MG63 (cell line): ENCODE data around the gene GAS7. TPM values are rescaled to one million over a fixed set of nuclear protein-coding genes. Genes with fewer than 3 reads are reported as not detected.
A peak's percentile ranks its signal among the peaks of the same experiment; 100 is the strongest.

Experiments used
- DNase-seq: peaks from one replicate; pipeline ENCODE4 v3.0.0-alpha.2; 2020
- H3K27me3 ChIP-seq: fragments of 250-450 bp; sonication (Bioruptor Pico); 2 replicates; pipeline ENCODE4 v1.5.1; 2020; ENCODE audit warnings: mild to moderate bottlenecking, moderate library complexity
- H3K36me3 ChIP-seq: fragments of 250-450 bp; sonication (Bioruptor Pico); 2 replicates; pipeline ENCODE4 v1.5.1; 2020; ENCODE audit warnings: mild to moderate bottlenecking, moderate library complexity
- H3K4me3 ChIP-seq: fragments of 250-450 bp; sonication (Bioruptor Pico); 2 replicates; pipeline ENCODE4 v1.5.1; 2020; ENCODE audit warnings: mild to moderate bottlenecking, moderate library complexity
- H3K9me3 ChIP-seq: fragments of 250-450 bp; sonication (Bioruptor Pico); 2 replicates; pipeline ENCODE4 v1.5.1; 2020; ENCODE audit warnings: mild to moderate bottlenecking, moderate library complexity
- total RNA-seq: library from RNA; depleted of rRNA; stranded (reverse); fragments of >200 nt; shearing (Covaris generic); gene quantifications from 2 replicates; pipeline ENCODE4 v1.2.3, GENCODE V29; 2014; ENCODE audit warnings: low replicate concordance

The GAS7 gene
- total RNA-seq, 1 experiment from 2014 or later: 8.7 TPM

- Histone ChIP-seq H3K4me3 (no peak overlapping the region), H3K9me3 (no peaks in the 10 kb centered on the region), H3K36me3 (no peaks in the 10 kb centered on the region), H3K27me3 (no peaks in the 10 kb centered on the region)
- no peak for DNase-seq
Measured at GRCh38 chr17:10087355-10087754, 111.1 kb downstream of the GAS7 start.

- Histone ChIP-seq H3K4me3 (no peak overlapping the region), H3K36me3 (no peaks in the 10 kb centered on the region), H3K9me3 (no peaks in the 10 kb centered on the region), H3K27me3 (no peaks in the 10 kb centered on the region)
- no peak for DNase-seq
Measured at GRCh38 chr17:10083864-10084263, 114.5 kb downstream of the GAS7 start.

- no peak overlapping the region for H3K4me3 ChIP-seq
Measured at GRCh38 chr17:10082795-10083194, 115.6 kb downstream of the GAS7 start.

GRCh38 chr17:10081571-10082169 is 116.7 kb downstream of the GAS7 start:
- DNase-seq: no peak

More at GRCh38 chr17:10082795-10083194, 115.6 kb downstream of the GAS7 start:
- H3K27me3 ChIP-seq: no peaks in the 10 kb centered on the region
- H3K9me3 ChIP-seq: no peaks in the 10 kb centered on the region; the same call in 1 of the 2 replicates
- no peak for DNase-seq
- H3K36me3 ChIP-seq: no peaks in the 10 kb centered on the region

GRCh38 chr17:10077561-10078299 is 120.7 kb downstream of the GAS7 start:
- no peak overlapping the region for H3K4me3 ChIP-seq
- peaks cover 3% of the 10 kb centered on the region; the same call in 1 of the 2 replicates for H3K27me3 ChIP-seq
- no peaks in the 10 kb centered on the region for H3K36me3 ChIP-seq
- no peak for DNase-seq
- peaks cover 6% of the 10 kb centered on the region for H3K9me3 ChIP-seq

More at GRCh38 chr17:10081571-10082169, 116.7 kb downstream of the GAS7 start:
- no peak overlapping the region for H3K4me3 ChIP-seq
- no peaks in the 10 kb centered on the region; the same call in 1 of the 2 replicates for H3K27me3 ChIP-seq
- H3K9me3 ChIP-seq: peaks cover 6% of the 10 kb centered on the region
- H3K36me3 ChIP-seq: no peaks in the 10 kb centered on the region

- no peak overlapping the region for H3K4me3 ChIP-seq
- no peak for DNase-seq
- H3K27me3 ChIP-seq: peaks cover 3% of the 10 kb centered on the region; the same call in 1 of the 2 replicates
- no peaks in the 10 kb centered on the region for H3K36me3 ChIP-seq
- peaks cover 6% of the 10 kb centered on the region for H3K9me3 ChIP-seq
Measured at GRCh38 chr17:10075919-10076318, 122.5 kb downstream of the GAS7 start.

GRCh38 chr17:10073941-10074340 is 124.5 kb downstream of the GAS7 start:
- H3K9me3 ChIP-seq: peaks cover 6% of the 10 kb centered on the region
- no peak overlapping the region for H3K4me3 ChIP-seq
- DNase-seq: no peak
- no peaks in the 10 kb centered on the region for H3K36me3 ChIP-seq
- peaks cover 3% of the 10 kb centered on the region; the same call in 1 of the 2 replicates for H3K27me3 ChIP-seq

- Histone ChIP-seq H3K27me3 (peaks cover 3% of the 10 kb centered on the region; the same call in 1 of the 2 replicates), H3K4me3 (no peak overlapping the region), H3K36me3 (no peaks in the 10 kb centered on the region), H3K9me3 (peaks cover 6% of the 10 kb centered on the region; the same call in 1 of the 2 replicates)
- no peak for DNase-seq
Measured at GRCh38 chr17:10072556-10073425, 125.6 kb downstream of the GAS7 start.

- Histone ChIP-seq H3K4me3 (no peak overlapping the region), H3K9me3 (no peaks in the 10 kb centered on the region), H3K36me3 (no peaks in the 10 kb centered on the region), H3K27me3 (peaks cover 3% of the 10 kb centered on the region; the same call in 1 of the 2 replicates)
- no peak for DNase-seq
Measured at GRCh38 chr17:10072086-10072485, 126.3 kb downstream of the GAS7 start.

GRCh38 chr17:10071141-10071540 is 127.3 kb downstream of the GAS7 start:
- peaks cover 3% of the 10 kb centered on the region; the same call in 1 of the 2 replicates for H3K27me3 ChIP-seq
- H3K36me3 ChIP-seq: no peaks in the 10 kb centered on the region
- H3K9me3 ChIP-seq: no peaks in the 10 kb centered on the region
- no peak overlapping the region for H3K4me3 ChIP-seq
- peak; percentile 47 for DNase-seq

- no peak for DNase-seq
- peaks cover 3% of the 10 kb centered on the region; the same call in 1 of the 2 replicates for H3K27me3 ChIP-seq
- no peak overlapping the region for H3K4me3 ChIP-seq
- no peaks in the 10 kb centered on the region for H3K36me3 ChIP-seq
- H3K9me3 ChIP-seq: no peaks in the 10 kb centered on the region; the same call in 1 of the 2 replicates
Measured at GRCh38 chr17:10070690-10071089, 127.7 kb downstream of the GAS7 start.

- DNase-seq: peak; percentile 52
- Histone ChIP-seq H3K36me3 (no peaks in the 10 kb centered on the region), H3K9me3 (peaks cover 5% of the 10 kb centered on the region; the same call in 1 of the 2 replicates), H3K4me3 (no peak overlapping the region), H3K27me3 (peaks cover under 1% of the 10 kb centered on the region; the same call in 1 of the 2 replicates)
Measured at GRCh38 chr17:10069301-10069700, 129.1 kb downstream of the GAS7 start.

- DNase-seq: no peak
- H3K27me3 ChIP-seq: no peaks in the 10 kb centered on the region
- no peak overlapping the region for H3K4me3 ChIP-seq
- peaks cover 5% of the 10 kb centered on the region; the same call in 1 of the 2 replicates for H3K9me3 ChIP-seq
- H3K36me3 ChIP-seq: no peaks in the 10 kb centered on the region
Measured at GRCh38 chr17:10067446-10068143, 130.8 kb downstream of the GAS7 start.

GRCh38 chr17:10064536-10064935 is 133.9 kb downstream of the GAS7 start:
- no peaks in the 10 kb centered on the region for H3K36me3 ChIP-seq
- no peak overlapping the region for H3K4me3 ChIP-seq
- no peak for DNase-seq
- no peaks in the 10 kb centered on the region for H3K27me3 ChIP-seq
- peaks cover 5% of the 10 kb centered on the region; the same call in 1 of the 2 replicates for H3K9me3 ChIP-seq

- DNase-seq: no peak
Measured at GRCh38 chr17:10063730-10064241, 134.6 kb downstream of the GAS7 start.

More at GRCh38 chr17:10063730-10064241, 134.6 kb downstream of the GAS7 start:
- Histone ChIP-seq H3K9me3 (peaks cover 5% of the 10 kb centered on the region; the same call in 1 of the 2 replicates), H3K36me3 (no peaks in the 10 kb centered on the region), H3K27me3 (no peaks in the 10 kb centered on the region), H3K4me3 (no peak overlapping the region)
